ENCODE measurements around the gene ARHGEF28.
A peak's percentile ranks its signal among the peaks of the same experiment; 100 is the strongest.

ARHGEF28 gene

GRCh38 chr5:73625372-73625943, 538 bp upstream of the ARHGEF28 start:
- Histone ChIP-seq H3K9ac (ENCODE audit: low read depth, low read length) (peak overlapping the region; percentile 90), H3K4me1 (ENCODE audit: control insufficient read depth, insufficient read depth, low read length) (peaks cover 46% of the 10 kb centered on the region), H3K4me2 (ENCODE audit: low read length) (peak overlapping the region; percentile 99), H3K27me3 (ENCODE audit: control insufficient read depth, insufficient read depth, low read length) (no peaks in the 10 kb centered on the region), H3K36me3 (ENCODE audit: insufficient read depth, low read length) (no peaks in the 10 kb centered on the region), H3K9me3 (replicated peaks; ENCODE audit: low read length) (no peaks in the 10 kb centered on the region), H3K4me3 (ENCODE audit: low read length) (peak overlapping the region; percentile 92)

- Histone ChIP-seq H3K4me1 (ENCODE audit: control insufficient read depth, insufficient read depth, low read length) (peaks cover 56% of the 10 kb centered on the region), H3K4me2 (ENCODE audit: low read length) (peak overlapping the region; percentile 99), H3K9me3 (replicated peaks; ENCODE audit: low read length) (no peaks in the 10 kb centered on the region), H3K36me3 (ENCODE audit: insufficient read depth, low read length) (no peaks in the 10 kb centered on the region), H3K9ac (ENCODE audit: low read depth, low read length) (peak overlapping the region; percentile 90), H3K27me3 (ENCODE audit: control insufficient read depth, insufficient read depth, low read length) (no peaks in the 10 kb centered on the region), H3K4me3 (ENCODE audit: low read length) (peak overlapping the region; percentile 92)
Observed at GRCh38 chr5:73626814-73627313, 868 bp downstream of the ARHGEF28 start.

GRCh38 chr5:73629456-73629855, 3.5 kb downstream of the ARHGEF28 start:
- H3K36me3 ChIP-seq (ENCODE audit: insufficient read depth, low read length): no peaks in the 10 kb centered on the region
- H3K9ac ChIP-seq (ENCODE audit: low read depth, low read length): no peak overlapping the region
- H3K27me3 ChIP-seq (ENCODE audit: control insufficient read depth, insufficient read depth, low read length): no peaks in the 10 kb centered on the region
- peak overlapping the region; percentile 99 for H3K4me2 ChIP-seq (ENCODE audit: low read length)
- no peak overlapping the region for H3K4me3 ChIP-seq (ENCODE audit: low read length)
- no peaks in the 10 kb centered on the region for H3K9me3 ChIP-seq (replicated peaks; ENCODE audit: low read length)
- peaks cover 67% of the 10 kb centered on the region for H3K4me1 ChIP-seq (ENCODE audit: control insufficient read depth, insufficient read depth, low read length)

- Histone ChIP-seq H3K4me1 (ENCODE audit: control insufficient read depth, insufficient read depth, low read length) (peaks cover 57% of the 10 kb centered on the region), H3K4me2 (ENCODE audit: low read length) (peak overlapping the region; percentile 14), H3K9ac (ENCODE audit: low read depth, low read length) (no peak overlapping the region), H3K27me3 (ENCODE audit: control insufficient read depth, insufficient read depth, low read length) (no peaks in the 10 kb centered on the region), H3K4me3 (ENCODE audit: low read length) (no peak overlapping the region), H3K9me3 (replicated peaks; ENCODE audit: low read length) (no peaks in the 10 kb centered on the region), H3K36me3 (ENCODE audit: insufficient read depth, low read length) (peaks cover 4% of the 10 kb centered on the region)
Observed at GRCh38 chr5:73630765-73631164, 4.8 kb downstream of the ARHGEF28 start.

GRCh38 chr5:73631500-73631899, 5.5 kb downstream of the ARHGEF28 start:
- Histone ChIP-seq H3K4me1 (ENCODE audit: control insufficient read depth, insufficient read depth, low read length) (peaks cover 60% of the 10 kb centered on the region), H3K9ac (ENCODE audit: low read depth, low read length) (no peak overlapping the region), H3K4me3 (ENCODE audit: low read length) (no peak overlapping the region), H3K9me3 (replicated peaks; ENCODE audit: low read length) (no peaks in the 10 kb centered on the region), H3K27me3 (ENCODE audit: control insufficient read depth, insufficient read depth, low read length) (no peaks in the 10 kb centered on the region), H3K4me2 (ENCODE audit: low read length) (peak overlapping the region; percentile 2), H3K36me3 (ENCODE audit: insufficient read depth, low read length) (peaks cover 12% of the 10 kb centered on the region)

- peaks cover 16% of the 10 kb centered on the region for H3K36me3 ChIP-seq (ENCODE audit: insufficient read depth, low read length)
- H3K4me2 ChIP-seq (ENCODE audit: low read length): peak overlapping the region; percentile 59
- no peak overlapping the region for H3K9ac ChIP-seq (ENCODE audit: low read depth, low read length)
- peaks cover 63% of the 10 kb centered on the region for H3K4me1 ChIP-seq (ENCODE audit: control insufficient read depth, insufficient read depth, low read length)
- H3K27me3 ChIP-seq (ENCODE audit: control insufficient read depth, insufficient read depth, low read length): no peaks in the 10 kb centered on the region
- no peak overlapping the region for H3K4me3 ChIP-seq (ENCODE audit: low read length)
- H3K9me3 ChIP-seq (replicated peaks; ENCODE audit: low read length): no peaks in the 10 kb centered on the region
Observed at GRCh38 chr5:73633060-73633459, 7.1 kb downstream of the ARHGEF28 start.

GRCh38 chr5:73636408-73636807, 10.4 kb downstream of the ARHGEF28 start:
- H3K4me1 ChIP-seq (ENCODE audit: control insufficient read depth, insufficient read depth, low read length): peaks cover 67% of the 10 kb centered on the region
- no peak overlapping the region for H3K9ac ChIP-seq (ENCODE audit: low read depth, low read length)
- no peak overlapping the region for H3K4me3 ChIP-seq (ENCODE audit: low read length)

GRCh38 chr5:73637565-73637964, 11.6 kb downstream of the ARHGEF28 start:
- peaks cover 74% of the 10 kb centered on the region for H3K4me1 ChIP-seq (ENCODE audit: control insufficient read depth, insufficient read depth, low read length)
- no peak overlapping the region for H3K4me3 ChIP-seq (ENCODE audit: low read length)

More at GRCh38 chr5:73636408-73636807, 10.4 kb downstream of the ARHGEF28 start:
- Histone ChIP-seq H3K27me3 (ENCODE audit: control insufficient read depth, insufficient read depth, low read length) (no peaks in the 10 kb centered on the region), H3K4me2 (ENCODE audit: low read length) (no peak overlapping the region), H3K9me3 (replicated peaks; ENCODE audit: low read length) (no peaks in the 10 kb centered on the region), H3K36me3 (ENCODE audit: insufficient read depth, low read length) (peaks cover 16% of the 10 kb centered on the region)

GRCh38 chr5:73638344-73639095, 12.5 kb downstream of the ARHGEF28 start:
- H3K9ac ChIP-seq (ENCODE audit: low read depth, low read length): peak overlapping the region; percentile 63
- H3K4me3 ChIP-seq (ENCODE audit: low read length): peak overlapping the region; percentile 36
- no peaks in the 10 kb centered on the region for H3K27me3 ChIP-seq (ENCODE audit: control insufficient read depth, insufficient read depth, low read length)
- no peaks in the 10 kb centered on the region for H3K9me3 ChIP-seq (replicated peaks; ENCODE audit: low read length)
- H3K4me2 ChIP-seq (ENCODE audit: low read length): peak overlapping the region; percentile 61
- peaks cover 20% of the 10 kb centered on the region for H3K36me3 ChIP-seq (ENCODE audit: insufficient read depth, low read length)
- H3K4me1 ChIP-seq (ENCODE audit: control insufficient read depth, insufficient read depth, low read length): peaks cover 71% of the 10 kb centered on the region

More at GRCh38 chr5:73637565-73637964, 11.6 kb downstream of the ARHGEF28 start:
- Histone ChIP-seq H3K36me3 (ENCODE audit: insufficient read depth, low read length) (peaks cover 20% of the 10 kb centered on the region), H3K9me3 (replicated peaks; ENCODE audit: low read length) (no peaks in the 10 kb centered on the region), H3K27me3 (ENCODE audit: control insufficient read depth, insufficient read depth, low read length) (no peaks in the 10 kb centered on the region), H3K4me2 (ENCODE audit: low read length) (peak overlapping the region; percentile 61), H3K9ac (ENCODE audit: low read depth, low read length) (peak overlapping the region; percentile 63)

GRCh38 chr5:73640861-73641320, 14.9 kb downstream of the ARHGEF28 start:
- Histone ChIP-seq H3K4me1 (ENCODE audit: control insufficient read depth, insufficient read depth, low read length) (peaks cover 72% of the 10 kb centered on the region), H3K27me3 (ENCODE audit: control insufficient read depth, insufficient read depth, low read length) (no peaks in the 10 kb centered on the region), H3K9ac (ENCODE audit: low read depth, low read length) (peak overlapping the region; percentile 14), H3K36me3 (ENCODE audit: insufficient read depth, low read length) (peaks cover 15% of the 10 kb centered on the region), H3K9me3 (replicated peaks; ENCODE audit: low read length) (no peaks in the 10 kb centered on the region), H3K4me3 (ENCODE audit: low read length) (peak overlapping the region; percentile 2), H3K4me2 (ENCODE audit: low read length) (peak overlapping the region; percentile 5)

GRCh38 chr5:73641811-73642210, 15.8 kb downstream of the ARHGEF28 start:
- Histone ChIP-seq H3K4me2 (ENCODE audit: low read length) (peak overlapping the region; percentile 31), H3K36me3 (ENCODE audit: insufficient read depth, low read length) (peaks cover 6% of the 10 kb centered on the region), H3K9ac (ENCODE audit: low read depth, low read length) (no peak overlapping the region), H3K4me1 (ENCODE audit: control insufficient read depth, insufficient read depth, low read length) (peaks cover 65% of the 10 kb centered on the region), H3K27me3 (ENCODE audit: control insufficient read depth, insufficient read depth, low read length) (no peaks in the 10 kb centered on the region), H3K9me3 (replicated peaks; ENCODE audit: low read length) (no peaks in the 10 kb centered on the region), H3K4me3 (ENCODE audit: low read length) (no peak overlapping the region)
